ENCODE results near the gene ANXA4. TPM values are rescaled to one million over a fixed set of nuclear protein-coding genes. Genes with fewer than 3 reads are reported as not detected.

The ANXA4 gene
- total and polyA plus RNA-seq, 7 donors, result 33.3 to 183 (median 55.8) TPM

GRCh38 chr2:69858261-69858660 is 116.3 kb downstream of the ANXA4 start:
- Histone ChIP-seq H3K9me3 (no peaks in the 10 kb centered on the region), H3K4me3 (no peak overlapping the region), H3K36me3 (peaks cover 0 to 27% (median 0%) of the 10 kb centered on the region in 4 donors), H3K4me1 (no peaks in the 10 kb centered on the region), H3K27me3 (no peaks in the 10 kb centered on the region), H3K27ac (no peak overlapping the region)
- TF ChIP-seq, protein P1, sequence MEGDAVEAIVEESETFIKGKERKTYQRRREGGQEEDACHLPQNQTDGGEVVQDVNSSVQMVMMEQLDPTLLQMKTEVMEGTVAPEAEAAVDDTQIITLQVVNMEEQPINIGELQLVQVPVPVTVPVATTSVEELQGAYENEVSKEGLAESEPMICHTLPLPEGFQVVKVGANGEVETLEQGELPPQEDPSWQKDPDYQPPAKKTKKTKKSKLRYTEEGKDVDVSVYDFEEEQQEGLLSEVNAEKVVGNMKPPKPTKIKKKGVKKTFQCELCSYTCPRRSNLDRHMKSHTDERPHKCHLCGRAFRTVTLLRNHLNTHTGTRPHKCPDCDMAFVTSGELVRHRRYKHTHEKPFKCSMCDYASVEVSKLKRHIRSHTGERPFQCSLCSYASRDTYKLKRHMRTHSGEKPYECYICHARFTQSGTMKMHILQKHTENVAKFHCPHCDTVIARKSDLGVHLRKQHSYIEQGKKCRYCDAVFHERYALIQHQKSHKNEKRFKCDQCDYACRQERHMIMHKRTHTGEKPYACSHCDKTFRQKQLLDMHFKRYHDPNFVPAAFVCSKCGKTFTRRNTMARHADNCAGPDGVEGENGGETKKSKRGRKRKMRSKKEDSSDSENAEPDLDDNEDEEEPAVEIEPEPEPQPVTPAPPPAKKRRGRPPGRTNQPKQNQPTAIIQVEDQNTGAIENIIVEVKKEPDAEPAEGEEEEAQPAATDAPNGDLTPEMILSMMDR (IDR thresholded peaks at IDR 0.05), result no peak
- TF ChIP-seq EP300 (IDR thresholded peaks at IDR 0.05) (no peak), POLR2A (IDR thresholded peaks at IDR 0.05) (no peak), POLR2AphosphoS5 (IDR thresholded peaks at IDR 0.05) (no peak)
- intact Hi-C loops (cut with DNase I), result no loop called here
- WGBS, 2 donors, result 95 to 100% methylated on average over 2 of the region's 2 CpGs
- DNase-seq, result no peak

GRCh38 chr2:69863298-69863697 is 121.4 kb downstream of the ANXA4 start:
- H3K9me3 ChIP-seq, result no peaks in the 10 kb centered on the region
- no peaks in the 10 kb centered on the region for H3K27me3 ChIP-seq
- no peaks in the 10 kb centered on the region for H3K4me1 ChIP-seq
- DNase-seq, result no peak
- no peak overlapping the region for H3K4me3 ChIP-seq
- 95 to 99% methylated on average over 1 of the region's 1 CpG for WGBS, 2 donors
- H3K36me3 ChIP-seq, result peaks cover 4 to 53% (median 24%) of the 10 kb centered on the region in 4 donors
- intact Hi-C loops (cut with DNase I), result no loop called here
- TF ChIP-seq, protein P1 (IDR thresholded peaks at IDR 0.05), result no peak
- TF ChIP-seq EP300 (IDR thresholded peaks at IDR 0.05) (no peak), POLR2AphosphoS5 (IDR thresholded peaks at IDR 0.05) (no peak), POLR2A (IDR thresholded peaks at IDR 0.05) (no peak)
- H3K27ac ChIP-seq, result no peak overlapping the region

Small RNA genes within 50 kb of the gene (small RNA-seq; reads per million reads assigned to genes)
- 0 reads per million in 3 donors for gene RPL23AP92

Other genes with a start within 250 kb of the ANXA4 start
- 10 to 100 TPM; 20.7 to 35.7 (median 22.9) TPM for gene AAK1, start 98.4 kb upstream of the ANXA4 start, total RNA-seq
- 10 to 100 TPM in 2 of 3 donors, 1 to 10 TPM in 1; 5.4 to 19.5 (median 11.3) TPM for gene AAK1, start 98.4 kb upstream of the ANXA4 start, polyA plus RNA-seq
- gene GMCL1, start 87.5 kb downstream of the ANXA4 start, total RNA-seq, result 10 to 100 TPM; 10.5 to 15.3 (median 12.9) TPM
- 10 to 100 TPM; 10.7 to 15.0 (median 12.3) TPM for gene GMCL1, start 87.5 kb downstream of the ANXA4 start, polyA plus RNA-seq
- gene SNRNP27, start 151.8 kb downstream of the ANXA4 start, total RNA-seq, result 10 to 100 TPM; 52.7 to 92.5 (median 69.3) TPM
- gene SNRNP27, start 151.8 kb downstream of the ANXA4 start, polyA plus RNA-seq, result 10 to 100 TPM; 38.8 to 64.9 (median 57.1) TPM
- gene MXD1, start 173.0 kb downstream of the ANXA4 start, total RNA-seq, result 1 to 10 TPM; 5.4 to 7.8 (median 7.3) TPM
- 100 to 1,000 TPM in 1 of 3 donors, 10 to 100 TPM in 2; 44.2 to 102 (median 46.8) TPM for gene MXD1, start 173.0 kb downstream of the ANXA4 start, polyA plus RNA-seq
- gene ASPRV1, start 219.5 kb downstream of the ANXA4 start, total RNA-seq, result 1 to 10 TPM; 1.1 to 1.4 (median 1.2) TPM
- gene ASPRV1, start 219.5 kb downstream of the ANXA4 start, polyA plus RNA-seq, result 1 to 10 TPM; 1.1 to 1.2 (median 1.2) TPM

All from sigmoid colon (tissue), 7 donors.